Measurements from ENCODE around the gene ZNF549. TPM values are rescaled to one million over a fixed set of nuclear protein-coding genes. Genes with fewer than 3 reads are reported as not detected.

The ZNF549 gene
- total and polyA plus RNA-seq, 2 of the 13 experiments (the other 11 are each of a cell fraction or from before 2014, with no cell fraction given): 2.8 to 6.4 TPM

DNA sequence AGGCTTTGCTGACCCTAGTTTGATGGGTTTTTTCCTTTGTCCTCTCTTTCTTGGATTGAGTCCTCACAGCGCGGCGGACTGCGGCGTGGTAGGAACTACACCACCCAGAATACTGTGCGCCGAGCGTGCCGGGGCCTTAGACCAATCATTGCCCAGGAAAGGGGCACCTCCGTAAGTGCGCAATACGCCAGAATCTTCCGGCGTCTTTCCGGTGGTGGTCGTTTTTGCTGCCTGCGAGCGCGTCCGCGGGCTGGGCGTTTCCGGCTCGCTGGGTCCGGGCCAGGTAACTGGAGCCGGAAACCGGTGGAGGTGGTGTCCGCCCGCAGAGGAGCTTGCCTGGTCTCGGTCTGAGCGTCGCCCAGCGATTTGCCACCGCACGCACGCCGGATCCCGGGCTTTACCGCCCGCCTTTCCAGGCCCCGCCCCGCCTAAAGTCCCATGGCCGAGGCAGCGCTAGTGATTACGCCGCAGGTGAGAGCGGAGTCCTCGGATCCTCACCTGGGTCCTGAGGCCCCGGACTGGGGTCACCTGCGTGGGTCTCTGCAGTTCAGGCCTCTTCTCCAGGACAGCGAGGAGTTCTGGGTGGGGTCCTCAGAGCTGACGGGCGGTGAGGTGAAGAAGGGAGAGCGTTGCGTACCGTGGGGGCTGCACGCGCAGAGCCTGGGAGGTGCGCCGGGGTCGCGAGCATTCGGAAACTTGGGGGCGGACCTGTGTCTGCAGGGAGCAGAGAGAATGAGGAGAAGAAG, at the start of gene ZNF549 (continued):
- TF ChIP-seq, protein P1, sequence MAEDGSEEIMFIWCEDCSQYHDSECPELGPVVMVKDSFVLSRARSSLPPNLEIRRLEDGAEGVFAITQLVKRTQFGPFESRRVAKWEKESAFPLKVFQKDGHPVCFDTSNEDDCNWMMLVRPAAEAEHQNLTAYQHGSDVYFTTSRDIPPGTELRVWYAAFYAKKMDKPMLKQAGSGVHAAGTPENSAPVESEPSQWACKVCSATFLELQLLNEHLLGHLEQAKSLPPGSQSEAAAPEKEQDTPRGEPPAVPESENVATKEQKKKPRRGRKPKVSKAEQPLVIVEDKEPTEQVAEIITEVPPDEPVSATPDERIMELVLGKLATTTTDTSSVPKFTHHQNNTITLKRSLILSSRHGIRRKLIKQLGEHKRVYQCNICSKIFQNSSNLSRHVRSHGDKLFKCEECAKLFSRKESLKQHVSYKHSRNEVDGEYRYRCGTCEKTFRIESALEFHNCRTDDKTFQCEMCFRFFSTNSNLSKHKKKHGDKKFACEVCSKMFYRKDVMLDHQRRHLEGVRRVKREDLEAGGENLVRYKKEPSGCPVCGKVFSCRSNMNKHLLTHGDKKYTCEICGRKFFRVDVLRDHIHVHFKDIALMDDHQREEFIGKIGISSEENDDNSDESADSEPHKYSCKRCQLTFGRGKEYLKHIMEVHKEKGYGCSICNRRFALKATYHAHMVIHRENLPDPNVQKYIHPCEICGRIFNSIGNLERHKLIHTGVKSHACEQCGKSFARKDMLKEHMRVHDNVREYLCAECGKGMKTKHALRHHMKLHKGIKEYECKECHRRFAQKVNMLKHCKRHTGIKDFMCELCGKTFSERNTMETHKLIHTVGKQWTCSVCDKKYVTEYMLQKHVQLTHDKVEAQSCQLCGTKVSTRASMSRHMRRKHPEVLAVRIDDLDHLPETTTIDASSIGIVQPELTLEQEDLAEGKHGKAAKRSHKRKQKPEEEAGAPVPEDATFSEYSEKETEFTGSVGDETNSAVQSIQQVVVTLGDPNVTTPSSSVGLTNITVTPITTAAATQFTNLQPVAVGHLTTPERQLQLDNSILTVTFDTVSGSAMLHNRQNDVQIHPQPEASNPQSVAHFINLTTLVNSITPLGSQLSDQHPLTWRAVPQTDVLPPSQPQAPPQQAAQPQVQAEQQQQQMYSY (CRISPR knock-in tag; IDR thresholded peaks at IDR 0.05): peak; percentile 86
- TF ChIP-seq POLR2G (IDR thresholded peaks at IDR 0.05; ENCODE audit: low read depth, low read length) (peak; percentile 79), PCBP1 (IDR thresholded peaks at IDR 0.05; ENCODE audit: borderline replicate concordance, low read depth, low read length) (no peak), PHF20 (CRISPR knock-in tag; IDR thresholded peaks at IDR 0.05) (peak; percentile 96), RBM39 (IDR thresholded peaks at IDR 0.05; ENCODE audit: low read depth, low read length, poor library complexity, severe bottlenecking) (no peak), NRL (CRISPR knock-in tag; IDR thresholded peaks at IDR 0.05; ENCODE audit: borderline replicate concordance) (peak; percentile 17; the same call in 1 of the 2 replicates), ZNF124 (CRISPR knock-in tag; IDR thresholded peaks at IDR 0.05) (no peak), HNF4G (IDR thresholded peaks at IDR 0.05; ENCODE audit: borderline replicate concordance, low read depth, low read length) (no peak), HNF4G (CRISPR knock-in tag; IDR thresholded peaks at IDR 0.05; ENCODE audit: borderline replicate concordance, low read depth) (peak; percentile 21; the same call in 1 of the 2 replicates), ZNF556 (CRISPR knock-in tag; IDR thresholded peaks at IDR 0.05; ENCODE audit: borderline replicate concordance) (no peak)
- TF ChIP-seq, protein P2, sequence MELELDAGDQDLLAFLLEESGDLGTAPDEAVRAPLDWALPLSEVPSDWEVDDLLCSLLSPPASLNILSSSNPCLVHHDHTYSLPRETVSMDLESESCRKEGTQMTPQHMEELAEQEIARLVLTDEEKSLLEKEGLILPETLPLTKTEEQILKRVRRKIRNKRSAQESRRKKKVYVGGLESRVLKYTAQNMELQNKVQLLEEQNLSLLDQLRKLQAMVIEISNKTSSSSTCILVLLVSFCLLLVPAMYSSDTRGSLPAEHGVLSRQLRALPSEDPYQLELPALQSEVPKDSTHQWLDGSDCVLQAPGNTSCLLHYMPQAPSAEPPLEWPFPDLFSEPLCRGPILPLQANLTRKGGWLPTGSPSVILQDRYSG (CRISPR knock-in tag; IDR thresholded peaks at IDR 0.05): 0 out of 2 replicates have a peak, but pooled peaks have one; percentile 54
- TF ChIP-seq, protein P3, sequence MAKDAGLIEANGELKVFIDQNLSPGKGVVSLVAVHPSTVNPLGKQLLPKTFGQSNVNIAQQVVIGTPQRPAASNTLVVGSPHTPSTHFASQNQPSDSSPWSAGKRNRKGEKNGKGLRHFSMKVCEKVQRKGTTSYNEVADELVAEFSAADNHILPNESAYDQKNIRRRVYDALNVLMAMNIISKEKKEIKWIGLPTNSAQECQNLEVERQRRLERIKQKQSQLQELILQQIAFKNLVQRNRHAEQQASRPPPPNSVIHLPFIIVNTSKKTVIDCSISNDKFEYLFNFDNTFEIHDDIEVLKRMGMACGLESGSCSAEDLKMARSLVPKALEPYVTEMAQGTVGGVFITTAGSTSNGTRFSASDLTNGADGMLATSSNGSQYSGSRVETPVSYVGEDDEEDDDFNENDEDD (CRISPR knock-in tag; IDR thresholded peaks at IDR 0.05; ENCODE audit: borderline replicate concordance): peak; percentile 70; the same call in 1 of the 2 replicates
- TF ChIP-seq, protein P4, sequence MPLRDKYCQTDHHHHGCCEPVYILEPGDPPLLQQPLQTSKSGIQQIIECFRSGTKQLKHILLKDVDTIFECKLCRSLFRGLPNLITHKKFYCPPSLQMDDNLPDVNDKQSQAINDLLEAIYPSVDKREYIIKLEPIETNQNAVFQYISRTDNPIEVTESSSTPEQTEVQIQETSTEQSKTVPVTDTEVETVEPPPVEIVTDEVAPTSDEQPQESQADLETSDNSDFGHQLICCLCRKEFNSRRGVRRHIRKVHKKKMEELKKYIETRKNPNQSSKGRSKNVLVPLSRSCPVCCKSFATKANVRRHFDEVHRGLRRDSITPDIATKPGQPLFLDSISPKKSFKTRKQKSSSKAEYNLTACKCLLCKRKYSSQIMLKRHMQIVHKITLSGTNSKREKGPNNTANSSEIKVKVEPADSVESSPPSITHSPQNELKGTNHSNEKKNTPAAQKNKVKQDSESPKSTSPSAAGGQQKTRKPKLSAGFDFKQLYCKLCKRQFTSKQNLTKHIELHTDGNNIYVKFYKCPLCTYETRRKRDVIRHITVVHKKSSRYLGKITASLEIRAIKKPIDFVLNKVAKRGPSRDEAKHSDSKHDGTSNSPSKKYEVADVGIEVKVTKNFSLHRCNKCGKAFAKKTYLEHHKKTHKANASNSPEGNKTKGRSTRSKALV (CRISPR knock-in tag; IDR thresholded peaks at IDR 0.05): 0 out of 2 replicates have a peak, but pooled peaks have one; percentile 33
- TF ChIP-seq, protein P5, sequence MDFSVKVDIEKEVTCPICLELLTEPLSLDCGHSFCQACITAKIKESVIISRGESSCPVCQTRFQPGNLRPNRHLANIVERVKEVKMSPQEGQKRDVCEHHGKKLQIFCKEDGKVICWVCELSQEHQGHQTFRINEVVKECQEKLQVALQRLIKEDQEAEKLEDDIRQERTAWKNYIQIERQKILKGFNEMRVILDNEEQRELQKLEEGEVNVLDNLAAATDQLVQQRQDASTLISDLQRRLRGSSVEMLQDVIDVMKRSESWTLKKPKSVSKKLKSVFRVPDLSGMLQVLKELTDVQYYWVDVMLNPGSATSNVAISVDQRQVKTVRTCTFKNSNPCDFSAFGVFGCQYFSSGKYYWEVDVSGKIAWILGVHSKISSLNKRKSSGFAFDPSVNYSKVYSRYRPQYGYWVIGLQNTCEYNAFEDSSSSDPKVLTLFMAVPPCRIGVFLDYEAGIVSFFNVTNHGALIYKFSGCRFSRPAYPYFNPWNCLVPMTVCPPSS (IDR thresholded peaks at IDR 0.05): no peak
- TF ChIP-seq, protein P6, sequence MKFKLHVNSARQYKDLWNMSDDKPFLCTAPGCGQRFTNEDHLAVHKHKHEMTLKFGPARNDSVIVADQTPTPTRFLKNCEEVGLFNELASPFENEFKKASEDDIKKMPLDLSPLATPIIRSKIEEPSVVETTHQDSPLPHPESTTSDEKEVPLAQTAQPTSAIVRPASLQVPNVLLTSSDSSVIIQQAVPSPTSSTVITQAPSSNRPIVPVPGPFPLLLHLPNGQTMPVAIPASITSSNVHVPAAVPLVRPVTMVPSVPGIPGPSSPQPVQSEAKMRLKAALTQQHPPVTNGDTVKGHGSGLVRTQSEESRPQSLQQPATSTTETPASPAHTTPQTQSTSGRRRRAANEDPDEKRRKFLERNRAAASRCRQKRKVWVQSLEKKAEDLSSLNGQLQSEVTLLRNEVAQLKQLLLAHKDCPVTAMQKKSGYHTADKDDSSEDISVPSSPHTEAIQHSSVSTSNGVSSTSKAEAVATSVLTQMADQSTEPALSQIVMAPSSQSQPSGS (CRISPR knock-in tag; IDR thresholded peaks at IDR 0.05): peak; percentile 32; the same call in 1 of the 2 replicates
- TF ChIP-seq, protein P7, sequence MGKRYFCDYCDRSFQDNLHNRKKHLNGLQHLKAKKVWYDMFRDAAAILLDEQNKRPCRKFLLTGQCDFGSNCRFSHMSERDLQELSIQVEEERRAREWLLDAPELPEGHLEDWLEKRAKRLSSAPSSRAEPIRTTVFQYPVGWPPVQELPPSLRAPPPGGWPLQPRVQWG (CRISPR knock-in tag; IDR thresholded peaks at IDR 0.05; ENCODE audit: borderline replicate concordance, low read depth): no peak

Measured in HepG2 (cell line).